Activated naive CD4-positive, alpha-beta T cell treated with anti-CD3 and anti-CD28 coated beads for 36 hours (primary cell): ENCODE data around the gene OPTC. TPM values are rescaled to one million over a fixed set of nuclear protein-coding genes. Genes with fewer than 3 reads are reported as not detected.

ENCODE experiments used
- CTCF ChIA-PET: fragments of 350-600 bp; sonication (Branson Sonifier 250); formaldehyde crosslinking; loops from one replicate; lab custom pipeline; 2021; ENCODE audit warnings: antibody characterized with exemption; lab: Charles Lee
- DNase-seq: peaks from one replicate; pipeline ENCODE4 v3.0.0-alpha.2; 2020
- H3K27ac Mint-ChIP-seq: one replicate; pipeline ENCODE4 v1.8.0; 2021; ENCODE audit warnings: mild to moderate bottlenecking, mixed read lengths
- H3K27me3 Mint-ChIP-seq: one replicate; pipeline ENCODE4 v1.8.0; 2021; ENCODE audit warnings: low read depth, mixed read lengths
- H3K36me3 Mint-ChIP-seq: one replicate; pipeline ENCODE4 v1.8.0; 2021; ENCODE audit warnings: low read depth, mixed read lengths
- H3K4me1 Mint-ChIP-seq: one replicate; pipeline ENCODE4 v1.8.0; 2021; ENCODE audit warnings: low read depth, mixed read lengths
- H3K4me3 Mint-ChIP-seq: one replicate; pipeline ENCODE4 v1.8.0; 2021; ENCODE audit warnings: mild to moderate bottlenecking, moderate library complexity, mixed read lengths
- H3K9me3 Mint-ChIP-seq: one replicate; pipeline ENCODE4 v1.8.0; 2021; ENCODE audit warnings: mixed read lengths
- intact Hi-C: fragments of 100-400 bp; cut with micrococcal nuclease; formaldehyde crosslinking; loops from one replicate; pipeline ENCODE4 v1.15.1; 2023
- total RNA-seq, 2 experiments: library from RNA; stranded (reverse); gene quantifications; one replicate each; pipeline ENCODE4 v1.2.3, GENCODE V29; 2021

Gene OPTC
- total RNA-seq, 2 experiments from 2014 or later = not detected

DNA sequence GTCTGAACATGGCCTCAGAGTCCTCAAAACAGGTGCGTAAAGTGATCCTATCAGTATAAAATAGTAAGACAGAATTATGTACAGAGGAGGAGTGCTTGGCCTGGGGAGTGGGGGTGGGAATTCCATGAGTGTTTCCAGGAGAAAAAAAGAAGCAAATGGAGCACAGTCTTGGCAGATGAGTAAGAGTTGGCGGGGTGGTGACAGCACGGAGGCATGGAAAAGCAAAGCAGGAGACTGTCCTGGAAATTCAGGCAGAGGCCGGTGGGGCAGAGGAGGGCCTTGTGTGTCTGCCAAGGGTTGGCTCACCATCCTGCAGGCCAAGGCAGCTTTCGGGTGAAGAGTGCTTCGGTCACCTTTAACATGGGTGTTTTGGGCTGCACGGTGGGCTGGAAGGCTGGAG, 63.4 kb downstream of the OPTC start:
- Mint-ChIP-seq H3K27me3 (no peaks in the 10 kb centered on the region), H3K27ac (no peak overlapping the region), H3K4me3 (no peak overlapping the region), H3K36me3 (no peaks in the 10 kb centered on the region), H3K4me1 (no peaks in the 10 kb centered on the region), H3K9me3 (no peaks in the 10 kb centered on the region)
- no peak for DNase-seq
- CTCF ChIA-PET = no interaction called here
- intact Hi-C loops = no loop called here

DNA sequence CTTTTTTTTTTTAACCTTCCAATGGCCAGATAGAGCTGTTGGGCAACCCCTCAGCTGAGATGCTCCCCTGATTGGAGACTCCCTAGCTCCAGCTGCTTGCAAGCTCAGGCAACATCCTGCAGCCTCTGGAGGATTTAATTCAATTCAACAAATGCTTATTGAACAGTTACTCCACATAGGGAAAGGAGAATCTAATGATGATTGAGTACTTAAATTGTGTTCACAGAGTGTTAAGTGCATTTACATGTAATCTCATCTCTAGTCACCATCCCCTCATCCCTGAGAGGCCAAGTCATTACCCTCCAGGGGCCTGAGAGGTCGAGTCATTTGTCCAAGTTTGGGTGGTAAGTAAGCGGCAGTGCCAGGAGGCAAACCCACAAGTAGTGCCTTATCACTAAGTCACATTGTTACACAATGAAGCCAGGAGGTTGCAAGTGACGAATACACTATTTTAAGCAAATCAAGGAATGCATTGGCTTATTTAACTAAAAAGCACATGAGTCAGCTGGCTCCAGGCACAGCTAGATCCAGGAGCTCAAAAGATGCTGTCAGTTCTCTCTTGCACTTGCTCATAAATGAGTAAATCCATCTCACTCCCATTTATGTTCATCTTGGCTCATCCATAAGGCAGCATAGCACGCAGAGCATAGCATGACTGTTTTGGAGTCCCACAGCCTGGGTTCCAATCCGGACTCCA, 64.3 kb downstream of the OPTC start:
- intact Hi-C loops = no loop called here

More for the DNA sequence above, 64.3 kb downstream of the OPTC start:
- H3K9me3 Mint-ChIP-seq = no peaks in the 10 kb centered on the region
- no peaks in the 10 kb centered on the region for H3K27me3 Mint-ChIP-seq
- H3K36me3 Mint-ChIP-seq = no peaks in the 10 kb centered on the region
- DNase-seq = no peak
- no peak overlapping the region for H3K27ac Mint-ChIP-seq
- H3K4me1 Mint-ChIP-seq = no peaks in the 10 kb centered on the region
- H3K4me3 Mint-ChIP-seq = no peak overlapping the region
- CTCF ChIA-PET = interaction anchor here (0.7 kb wide), 2 partner anchors 13 to 291 kb away, joined by 3 to 5 read pairs; no protein-coding TSS in a partner anchor

Other genes with a start within 250 kb of the OPTC start
- gene BTG2, start 188.6 kb upstream of the OPTC start, total RNA-seq = 100 to 1,000 TPM; 106 to 109 TPM
- 1 to 10 TPM; 5.3 to 5.8 TPM for gene FMOD, start 143.0 kb upstream of the OPTC start, total RNA-seq
- gene PRELP, start 18.3 kb upstream of the OPTC start, total RNA-seq = not detected
- 10 to 100 TPM; 17.7 to 19.6 TPM for gene ATP2B4, start 132.7 kb downstream of the OPTC start, total RNA-seq